Raji (cell line): ENCODE results near the gene GSE1.

Experiments used
- POLR2A ChIP-seq: IDR thresholded peaks from 2 replicates; pipeline ENCODE4 v1.6.1; 2011; ENCODE audit warnings: low read depth, low read length, control low read depth; ENCODE audit not compliant: insufficient read depth

GSE1 gene

GRCh38 chr16:85583491-85584181 lies 29.5 kb upstream of the GSE1 start:
- no peak for TF ChIP-seq POLR2A

- no peak for TF ChIP-seq POLR2A
Observed at GRCh38 chr16:85584267-85584666, 28.9 kb upstream of the GSE1 start.

- no peak for TF ChIP-seq POLR2A
Observed at GRCh38 chr16:85584819-85585282, 28.3 kb upstream of the GSE1 start.

- TF ChIP-seq POLR2A: no peak
Observed at GRCh38 chr16:85585711-85586110, 27.4 kb upstream of the GSE1 start.

GRCh38 chr16:85586380-85587104 lies 26.6 kb upstream of the GSE1 start:
- TF ChIP-seq POLR2A: no peak

GRCh38 chr16:85587762-85588556 lies 25.2 kb upstream of the GSE1 start:
- TF ChIP-seq POLR2A: no peak

- no peak for TF ChIP-seq POLR2A
Observed at GRCh38 chr16:85588562-85589503, 24.3 kb upstream of the GSE1 start.

GRCh38 chr16:85589688-85590505 lies 23.2 kb upstream of the GSE1 start:
- no peak for TF ChIP-seq POLR2A

- TF ChIP-seq POLR2A: no peak
Observed at GRCh38 chr16:85590506-85590832, 22.7 kb upstream of the GSE1 start.

- TF ChIP-seq POLR2A: no peak
Observed at GRCh38 chr16:85591381-85591780, 21.7 kb upstream of the GSE1 start.

GRCh38 chr16:85592700-85593493 lies 20.2 kb upstream of the GSE1 start:
- no peak for TF ChIP-seq POLR2A

GRCh38 chr16:85593494-85594221 lies 19.5 kb upstream of the GSE1 start:
- no peak for TF ChIP-seq POLR2A
